T-cell (primary cell): ENCODE results near the gene SRMS. TPM values are rescaled to one million over a fixed set of nuclear protein-coding genes. Genes with fewer than 3 reads are reported as not detected.

ENCODE experiments used
- ATAC-seq, 4 experiments: fragments of 200-7000 bp in 3 of 4; fragments of 150-1000 bp in 1 of 4; cut with Tn5 transposase; replicated peaks in 1 of 4; 1 replicate in 3 of 4; 2 replicates in 1 of 4; pipeline ENCODE4 v1.10.0; 2021; ENCODE audit warnings: moderate library complexity in 3 of 4, mild to moderate bottlenecking in 2 of 4, moderate number of reproducible peaks in 1 of 4
- CTCF ChIA-PET, 2 donors: fragments of 300-600 bp; sonication (Branson Sonifier 250); formaldehyde crosslinking; loops; one replicate each; lab custom pipeline; 2022; ENCODE audit warnings: antibody characterized with exemption in 2 of 2; lab: Charles Lee
- POLR2A ChIA-PET, 2 donors: fragments of 300-600 bp; sonication (Branson Sonifier 250); formaldehyde crosslinking; loops; one replicate each; lab custom pipeline; 2022; ENCODE audit warnings: antibody characterized with exemption in 2 of 2; lab: Charles Lee
- DNase-seq, 35 experiments: peaks; one replicate each; pipeline versions ENCODE4 v3.0.0 to v3.0.0-alpha.2; 2013 to 2023
- H3K27ac ChIP-seq: one replicate; pipeline ENCODE4 v1.5.1; 2013; ENCODE audit warnings: low read length
- H3K27me3 ChIP-seq, 2 experiments: replicated peaks in 1 of 2; 1 replicate in 1 of 2; 2 replicates in 1 of 2; pipeline versions ENCODE4 v1.6.1 to v1.7.0; 2013; ENCODE audit warnings: low read length in 1 of 2, mixed read lengths in 1 of 2; ENCODE audit not compliant: control insufficient read depth in 2 of 2, insufficient read depth in 2 of 2; ENCODE audit errors: extremely low read depth in 1 of 2
- H3K36me3 ChIP-seq, 2 donors: 1 replicate in 1 of 2; 2 replicates in 1 of 2; pipeline versions ENCODE4 v1.6.1 to v1.7.0; 2013; ENCODE audit warnings: low read length in 1 of 2; ENCODE audit not compliant: control insufficient read depth in 2 of 2, insufficient read depth in 1 of 2; ENCODE audit errors: extremely low read depth in 1 of 2
- H3K4me1 ChIP-seq, 2 experiments: 1 replicate in 1 of 2; 2 replicates in 1 of 2; pipeline versions ENCODE4 v1.6.1 to v1.7.0; 2013; ENCODE audit warnings: low read length in 2 of 2, mixed read lengths in 1 of 2; ENCODE audit not compliant: insufficient read depth in 2 of 2, control insufficient read depth in 1 of 2; ENCODE audit errors: extremely low read depth in 1 of 2
- H3K4me3 ChIP-seq, 2 donors: 1 replicate in 1 of 2; 2 replicates in 1 of 2; pipeline versions ENCODE4 v1.5.1 to v1.7.0; 2013; ENCODE audit warnings: mild to moderate bottlenecking in 2 of 2, low read length in 1 of 2, moderate library complexity in 1 of 2; ENCODE audit not compliant: control insufficient read depth in 1 of 2; ENCODE audit errors: extremely low read depth in 1 of 2
- H3K9me3 ChIP-seq: 2 replicates; pipeline ENCODE4 v1.7.0; 2013
- H3K27ac Mint-ChIP-seq, 2 donors: one replicate each; pipeline ENCODE4 v1.8.0; 2020 to 2021; ENCODE audit warnings: mild to moderate bottlenecking in 2 of 2, mixed read lengths in 2 of 2
- H3K27me3 Mint-ChIP-seq, 2 donors: one replicate each; pipeline ENCODE4 v1.8.0; 2021 to 2022; ENCODE audit warnings: mixed read lengths in 2 of 2
- H3K36me3 Mint-ChIP-seq: one replicate; pipeline ENCODE4 v1.8.0; 2021; ENCODE audit warnings: mixed read lengths
- H3K4me1 Mint-ChIP-seq, 3 donors: one replicate each; pipeline ENCODE4 v1.8.0; 2020 to 2022; ENCODE audit warnings: mixed read lengths in 3 of 3, mild to moderate bottlenecking in 1 of 3
- H3K4me3 Mint-ChIP-seq, 3 donors: one replicate each; pipeline ENCODE4 v1.8.0; 2020 to 2022; ENCODE audit warnings: mild to moderate bottlenecking in 3 of 3, mixed read lengths in 3 of 3, moderate library complexity in 3 of 3
- H3K9me3 Mint-ChIP-seq, 3 donors: one replicate each; pipeline ENCODE4 v1.8.0; 2020 to 2022; ENCODE audit warnings: mixed read lengths in 3 of 3
- WGBS: methylation state at CpG from one replicate; pipeline ENCODE4 v1.1.5; 2013; ENCODE audit warnings: missing lambda C conversion rate; ENCODE audit not compliant: insufficient coverage; 5-methylcytosine and 5-hydroxymethylcytosine counted together
- total RNA-seq, 35 experiments: library from RNA in 6 of 35; stranded (reverse) in 6 of 35; fragments of 120-200 nt in 1 of 35; gene quantifications; one replicate each; pipeline versions ENCODE4 v1.2.1 to v1.2.4 and lab custom pipeline; 2013 to 2026

Gene SRMS
- total RNA-seq, 5 donors from 2014 or later (not counting 1 experiment from before 2014, with no cell fraction given): not detected

DNA sequence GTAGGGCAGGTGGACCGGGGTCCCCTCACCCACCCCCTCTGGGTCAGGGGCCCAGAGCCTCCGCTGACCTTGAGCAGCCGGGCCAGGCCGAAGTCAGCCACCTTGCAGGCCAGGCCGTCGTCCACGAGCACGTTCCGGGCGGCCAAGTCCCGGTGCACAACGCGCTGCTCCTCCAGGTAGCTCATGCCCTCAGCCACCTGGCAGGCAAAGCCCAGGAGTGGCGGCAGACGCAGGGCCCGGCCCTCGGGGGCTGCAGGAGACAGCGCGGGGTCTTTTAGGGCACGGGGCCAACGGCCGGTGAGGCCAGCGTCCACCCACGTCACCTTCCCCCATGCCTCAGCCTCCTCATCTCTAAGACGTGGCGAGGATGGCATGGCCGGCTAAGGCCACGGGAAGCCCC is 6.2 kb downstream of the SRMS start:
- H3K27ac ChIP-seq: no peak overlapping the region
- H3K4me3 Mint-ChIP-seq: no peak overlapping the region
- CTCF ChIA-PET: no interaction called here
- DNase-seq (no peak), ATAC-seq (no peak)
- no peaks in the 10 kb centered on the region for H3K9me3 ChIP-seq
- H3K36me3 Mint-ChIP-seq: no peaks in the 10 kb centered on the region
- H3K4me3 ChIP-seq: no peak overlapping the region
- no peak overlapping the region for H3K27ac Mint-ChIP-seq
- H3K4me1 Mint-ChIP-seq: peaks cover 10 to 17% (median 14%) of the 10 kb centered on the region in 3 donors
- no peaks in the 10 kb centered on the region for H3K36me3 ChIP-seq
- peaks cover 0 to 4% of the 10 kb centered on the region in 2 experiments for H3K27me3 ChIP-seq
- H3K4me1 ChIP-seq: peaks cover 7 to 42% of the 10 kb centered on the region in 2 experiments
- WGBS: 92% methylated on average over 28 of the region's 28 CpGs
- POLR2A ChIA-PET: interaction anchor here in 1 of 2 donors (0.5 kb wide), 1 partner anchor 217 kb away, joined by 3 read pairs; no protein-coding TSS in a partner anchor
- H3K27me3 Mint-ChIP-seq: no peaks in the 10 kb centered on the region
- H3K9me3 Mint-ChIP-seq: no peaks in the 10 kb centered on the region

GRCh38 chr20:63540417-63541186 is 6.9 kb downstream of the SRMS start:
- Histone ChIP-seq H3K4me3 (no peak overlapping the region), H3K9me3 (no peaks in the 10 kb centered on the region), H3K27me3 (peaks cover 0 to 4% of the 10 kb centered on the region in 2 experiments), H3K4me1 (peaks cover 7 to 39% of the 10 kb centered on the region in 2 experiments), H3K36me3 (no peaks in the 10 kb centered on the region), H3K27ac (no peak overlapping the region)
- CTCF ChIA-PET: no interaction called here
- Mint-ChIP-seq H3K27ac (peak overlapping the region in 1 of 2 donors; percentile 28), H3K9me3 (no peaks in the 10 kb centered on the region), H3K27me3 (no peaks in the 10 kb centered on the region), H3K4me1 (peaks cover 10 to 19% (median 14%) of the 10 kb centered on the region in 3 donors), H3K4me3 (no peak overlapping the region), H3K36me3 (no peaks in the 10 kb centered on the region)
- DNase-seq (no peak), ATAC-seq (no peak)
- POLR2A ChIA-PET: interaction anchor here in 1 of 2 donors (0.5 kb wide), 1 partner anchor 218 kb away, joined by 3 read pairs; no protein-coding TSS in a partner anchor
- WGBS: 83% methylated on average over 49 of the region's 49 CpGs

- Histone ChIP-seq H3K9me3 (no peaks in the 10 kb centered on the region), H3K27ac (no peak overlapping the region), H3K4me3 (no peak overlapping the region), H3K4me1 (peaks cover 7 to 39% of the 10 kb centered on the region in 2 experiments), H3K36me3 (no peaks in the 10 kb centered on the region), H3K27me3 (peaks cover 0 to 4% of the 10 kb centered on the region in 2 experiments)
- Mint-ChIP-seq H3K9me3 (no peaks in the 10 kb centered on the region), H3K27ac (peak overlapping the region in 1 of 2 donors; percentile 28), H3K4me1 (peaks cover 7 to 17% (median 14%) of the 10 kb centered on the region in 3 donors), H3K36me3 (no peaks in the 10 kb centered on the region), H3K27me3 (no peaks in the 10 kb centered on the region), H3K4me3 (no peak overlapping the region)
- ATAC-seq (no peak), DNase-seq (no peak)
- POLR2A ChIA-PET: no interaction called here
- 89% methylated on average over 23 of the region's 29 CpGs for WGBS
- CTCF ChIA-PET: no interaction called here
Measured at GRCh38 chr20:63539441-63540370, 7.8 kb downstream of the SRMS start.

- no peaks in the 10 kb centered on the region for H3K9me3 ChIP-seq
- Mint-ChIP-seq H3K27me3 (no peaks in the 10 kb centered on the region), H3K27ac (no peak overlapping the region), H3K9me3 (no peaks in the 10 kb centered on the region), H3K4me3 (no peak overlapping the region), H3K4me1 (peaks cover 7 to 17% (median 14%) of the 10 kb centered on the region in 3 donors), H3K36me3 (no peaks in the 10 kb centered on the region)
- POLR2A ChIA-PET: interaction anchor here in 1 of 2 donors (0.5 kb wide), 1 partner anchor 12 kb away, joined by 3 read pairs; no protein-coding TSS in a partner anchor
- no peak overlapping the region for H3K4me3 ChIP-seq
- CTCF ChIA-PET: interaction anchor here in 1 of 2 donors (0.6 kb wide), 1 partner anchor 95 kb away, joined by 4 read pairs; no protein-coding TSS in a partner anchor
- H3K27me3 ChIP-seq: peaks cover 0 to 4% of the 10 kb centered on the region in 2 experiments
- DNase-seq (no peak), ATAC-seq (no peak)
- peaks cover 7 to 39% of the 10 kb centered on the region in 2 experiments for H3K4me1 ChIP-seq
- H3K36me3 ChIP-seq: no peaks in the 10 kb centered on the region
- no peak overlapping the region for H3K27ac ChIP-seq
- 94% methylated on average over 10 of the region's 12 CpGs for WGBS
Measured at GRCh38 chr20:63539092-63539430, 8.5 kb downstream of the SRMS start.

GRCh38 chr20:63538204-63539091 is 9.1 kb downstream of the SRMS start:
- POLR2A ChIA-PET: interaction anchor here in 1 of 2 donors (0.5 kb wide), 1 partner anchor 12 kb away, joined by 3 read pairs; no protein-coding TSS in a partner anchor
- Histone ChIP-seq H3K4me3 (peak overlapping the region in 1 of 2 donors; percentile 48), H3K27ac (peak overlapping the region; percentile 73), H3K9me3 (no peaks in the 10 kb centered on the region), H3K27me3 (peaks cover 0 to 4% of the 10 kb centered on the region in 2 experiments), H3K36me3 (no peaks in the 10 kb centered on the region), H3K4me1 (peaks cover 7 to 39% of the 10 kb centered on the region in 2 experiments)
- ATAC-seq: peak in 2 of 4 experiments; percentile 2 to 31
- peak in 31 of 35 experiments; percentile 40 to 79 (median 57) for DNase-seq
- Mint-ChIP-seq H3K27me3 (no peaks in the 10 kb centered on the region), H3K36me3 (no peaks in the 10 kb centered on the region), H3K4me1 (peaks cover 7 to 17% (median 8%) of the 10 kb centered on the region in 3 donors), H3K27ac (peak overlapping the region in 1 of 2 donors; percentile 73), H3K9me3 (no peaks in the 10 kb centered on the region), H3K4me3 (peak overlapping the region; percentile 57 to 73 (median 70))
- CTCF ChIA-PET: interaction anchor here (0.5 to 2.3 kb wide), 15 partner anchors 12 to 1129 kb away, joined by 3 to 22 read pairs (median 4); partner anchors contain the start of gene RTEL1 (in 1 of the 2)
- WGBS: 80% methylated on average over 6 of the region's 27 CpGs
